Stomach (tissue), 4 donors: ENCODE results near the gene FBL.

Source experiments
- CTCF ChIP-seq, 7 experiments: fragments of 450-650 bp in 4 of 7; fragments of 200-600 bp in 3 of 7; sonication (generic) in 3 of 7; IDR thresholded peaks; one replicate each; pipeline ENCODE4 v1.5.1; 2016 to 2019; ENCODE audit warnings: antibody characterized with exemption in 7 of 7, control low read depth in 2 of 7, mild to moderate bottlenecking in 1 of 7
- EP300 ChIP-seq: sonication (generic); formaldehyde crosslinking; IDR thresholded peaks from one replicate; pipeline ENCODE4 v1.6.1; 2017; ENCODE audit warnings: antibody characterized with exemption
- POLR2A ChIP-seq, 4 donors: fragments of 450-650 bp; IDR thresholded peaks; one replicate each; pipeline ENCODE4 v1.6.1; 2016; ENCODE audit warnings: antibody characterized with exemption in 4 of 4, control low read depth in 2 of 4, mild to moderate bottlenecking in 1 of 4, moderate library complexity in 1 of 4

DNA sequence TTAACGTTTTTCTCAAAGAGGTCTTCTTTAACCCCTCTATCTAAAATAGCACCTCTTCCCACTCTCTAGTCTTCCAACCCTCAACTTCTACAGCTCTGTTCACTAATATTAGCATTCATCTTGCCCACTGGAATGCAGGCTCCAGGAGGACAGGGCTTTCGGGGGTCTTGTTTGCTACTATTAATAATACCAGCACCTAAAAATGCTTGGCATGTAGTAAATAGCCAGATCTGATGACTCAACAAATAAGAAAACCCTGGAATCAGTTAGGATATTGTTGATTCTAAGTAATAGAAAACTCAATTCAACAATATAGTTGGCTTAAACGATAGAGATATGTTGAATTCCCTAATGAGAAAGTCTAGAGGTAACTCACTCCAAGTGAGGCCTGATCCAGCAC lies 26.4 kb downstream of the FBL start:
- TF ChIP-seq CTCF (IDR thresholded peaks at IDR 0.05) = no peak
- TF ChIP-seq EP300 = no peak
- TF ChIP-seq POLR2A (IDR thresholded peaks at IDR 0.05) = no peak
